ENCODE measurements around the gene RAP1B. TPM values are rescaled to one million over a fixed set of nuclear protein-coding genes. Genes with fewer than 3 reads are reported as not detected.
"Not testable (repeated sequence)": the region's sequence is repeated elsewhere in the genome, so short reads cannot be mapped to it uniquely, and the experiment has no call there.

The RAP1B gene
- total RNA-seq, 2 experiments from 2014 or later: 290 to 291 TPM

GRCh38 chr12:68624933-68625332 lies 14.2 kb downstream of the RAP1B start:
- H3K4me1 Mint-ChIP-seq: peaks cover 61% of the 10 kb centered on the region
- CTCF ChIA-PET: interaction anchor here (1.0 kb wide), 1 partner anchor 14 kb away, joined by 3 read pairs; the partner anchor contains the start of gene RAP1B
- DNase-seq: no peak
- no peak overlapping the region for H3K27ac Mint-ChIP-seq
- peaks cover 12% of the 10 kb centered on the region for H3K9me3 Mint-ChIP-seq
- no peak overlapping the region for H3K4me3 Mint-ChIP-seq
- H3K27me3 Mint-ChIP-seq: no peaks in the 10 kb centered on the region
- POLR2A ChIA-PET: interaction anchor here (1.7 to 8.8 kb wide), 2 partner anchors 13 to 144 kb away, joined by 4 to 64 read pairs; partner anchors contain the start of gene RAP1B
- H3K36me3 Mint-ChIP-seq (ENCODE audit: low read depth): peaks cover 84% of the 10 kb centered on the region

- Mint-ChIP-seq H3K27me3 (no peaks in the 10 kb centered on the region), H3K27ac (no peak overlapping the region), H3K9me3 (peaks cover 12% of the 10 kb centered on the region), H3K4me3 (no peak overlapping the region), H3K4me1 (peaks cover 59% of the 10 kb centered on the region), H3K36me3 (ENCODE audit: low read depth) (peaks cover 81% of the 10 kb centered on the region)
- ChIA-PET CTCF (interaction anchor here (1.1 to 1.2 kb wide), 2 partner anchors 8 to 202 kb away, joined by 3 to 4 read pairs; no protein-coding TSS in a partner anchor), POLR2A (interaction anchor here (1.0 to 8.8 kb wide), 3 partner anchors 9 to 147 kb away, joined by 3 to 64 read pairs (median 4); partner anchors contain the start of gene RAP1B)
- DNase-seq: no peak
Observed at GRCh38 chr12:68627673-68628319, 17.1 kb downstream of the RAP1B start.

GRCh38 chr12:68628698-68629097 lies 18.0 kb downstream of the RAP1B start:
- CTCF ChIA-PET: interaction anchor here (1.1 to 1.3 kb wide), 3 partner anchors 9 to 201 kb away, joined by 3 to 4 read pairs (median 4); no protein-coding TSS in a partner anchor
- Mint-ChIP-seq H3K4me3 (no peak overlapping the region), H3K36me3 (ENCODE audit: low read depth) (peaks cover 77% of the 10 kb centered on the region), H3K4me1 (peaks cover 59% of the 10 kb centered on the region), H3K27ac (no peak overlapping the region), H3K27me3 (no peaks in the 10 kb centered on the region), H3K9me3 (peaks cover 12% of the 10 kb centered on the region)
- no peak for DNase-seq
- POLR2A ChIA-PET: interaction anchor here (1.1 to 8.8 kb wide), 2 partner anchors 16 to 148 kb away, joined by 4 to 64 read pairs; partner anchors contain the start of gene RAP1B

GRCh38 chr12:68630050-68630449 lies 19.4 kb downstream of the RAP1B start:
- POLR2A ChIA-PET: interaction anchor here (1.5 kb wide), 1 partner anchor 13 kb away, joined by 8 read pairs; no protein-coding TSS in a partner anchor
- DNase-seq: no peak
- Mint-ChIP-seq H3K9me3 (peaks cover 9% of the 10 kb centered on the region), H3K4me3 (no peak overlapping the region), H3K27ac (no peak overlapping the region), H3K4me1 (peaks cover 64% of the 10 kb centered on the region), H3K27me3 (no peaks in the 10 kb centered on the region), H3K36me3 (ENCODE audit: low read depth) (peaks cover 65% of the 10 kb centered on the region)
- CTCF ChIA-PET: interaction anchor here (1.3 kb wide), 1 partner anchor 19 kb away, joined by 4 read pairs; no protein-coding TSS in a partner anchor

GRCh38 chr12:68630598-68630997 lies 19.9 kb downstream of the RAP1B start:
- Mint-ChIP-seq H3K4me1 (peaks cover 66% of the 10 kb centered on the region), H3K9me3 (peaks cover 8% of the 10 kb centered on the region), H3K36me3 (ENCODE audit: low read depth) (peaks cover 61% of the 10 kb centered on the region), H3K27ac (no peak overlapping the region), H3K27me3 (no peaks in the 10 kb centered on the region), H3K4me3 (no peak overlapping the region)
- POLR2A ChIA-PET: interaction anchor here (1.5 kb wide), 1 partner anchor 14 kb away, joined by 8 read pairs; no protein-coding TSS in a partner anchor
- DNase-seq: no peak
- CTCF ChIA-PET: no interaction called here

GRCh38 chr12:68631227-68631626 lies 20.5 kb downstream of the RAP1B start:
- Mint-ChIP-seq H3K27ac (peak overlapping the region; percentile 7), H3K4me3 (no peak overlapping the region), H3K27me3 (no peaks in the 10 kb centered on the region), H3K9me3 (peaks cover 8% of the 10 kb centered on the region), H3K4me1 (peaks cover 70% of the 10 kb centered on the region), H3K36me3 (ENCODE audit: low read depth) (peaks cover 61% of the 10 kb centered on the region)
- no peak for DNase-seq
- POLR2A ChIA-PET: interaction anchor here (1.0 kb wide), 2 partner anchors 19 to 21 kb away, joined by 3 read pairs; partner anchors contain the start of gene RAP1B
- CTCF ChIA-PET: no interaction called here

GRCh38 chr12:68632486-68632885 lies 21.8 kb downstream of the RAP1B start:
- peaks cover 50% of the 10 kb centered on the region for H3K36me3 Mint-ChIP-seq (ENCODE audit: low read depth)
- CTCF ChIA-PET: no interaction called here
- no peaks in the 10 kb centered on the region for H3K27me3 Mint-ChIP-seq
- POLR2A ChIA-PET: no interaction called here
- peaks cover 2% of the 10 kb centered on the region for H3K9me3 Mint-ChIP-seq
- peaks cover 65% of the 10 kb centered on the region for H3K4me1 Mint-ChIP-seq
- no peak for DNase-seq
- H3K4me3 Mint-ChIP-seq: no peak overlapping the region
- H3K27ac Mint-ChIP-seq: peak overlapping the region; percentile 59

- ChIA-PET CTCF (interaction anchor here (1.1 kb wide), 1 partner anchor 12 kb away, joined by 3 read pairs; no protein-coding TSS in a partner anchor), POLR2A (no interaction called here)
- Mint-ChIP-seq H3K27ac (no peak overlapping the region), H3K4me3 (no peak overlapping the region), H3K4me1 (peaks cover 70% of the 10 kb centered on the region), H3K36me3 (ENCODE audit: low read depth) (peaks cover 44% of the 10 kb centered on the region), H3K27me3 (no peaks in the 10 kb centered on the region), H3K9me3 (no peaks in the 10 kb centered on the region)
- DNase-seq: no peak
Observed at GRCh38 chr12:68633614-68634558, 23.2 kb downstream of the RAP1B start.

GRCh38 chr12:68636268-68636667 lies 25.6 kb downstream of the RAP1B start:
- Mint-ChIP-seq H3K4me3 (no peak overlapping the region), H3K36me3 (ENCODE audit: low read depth) (peaks cover 40% of the 10 kb centered on the region), H3K9me3 (no peaks in the 10 kb centered on the region), H3K4me1 (peaks cover 74% of the 10 kb centered on the region), H3K27ac (no peak overlapping the region), H3K27me3 (no peaks in the 10 kb centered on the region)
- ChIA-PET POLR2A (interaction anchor here (0.9 to 2.3 kb wide), 3 partner anchors 24 to 250 kb away, joined by 3 to 8 read pairs (median 4); partner anchors contain the start of gene RAP1B), CTCF (interaction anchor here (0.7 to 1.0 kb wide), 2 partner anchors 22 to 161 kb away, joined by 3 read pairs; no protein-coding TSS in a partner anchor)
- DNase-seq: no peak

GRCh38 chr12:68637439-68637838 lies 26.7 kb downstream of the RAP1B start:
- not testable (repeated sequence) for H3K27ac Mint-ChIP-seq, DNase-seq, H3K9me3 Mint-ChIP-seq, H3K4me3 Mint-ChIP-seq, H3K27me3 Mint-ChIP-seq
- H3K36me3 Mint-ChIP-seq (ENCODE audit: low read depth): peaks cover 43% of the 10 kb centered on the region
- POLR2A ChIA-PET: interaction anchor here (1.5 to 2.3 kb wide), 2 partner anchors 25 to 27 kb away, joined by 4 to 8 read pairs; partner anchors contain the start of gene RAP1B
- CTCF ChIA-PET: interaction anchor here (0.7 kb wide), 3 partner anchors 18 to 278 kb away, joined by 3 to 5 read pairs (median 3); no protein-coding TSS in a partner anchor
- H3K4me1 Mint-ChIP-seq: peaks cover 77% of the 10 kb centered on the region

GRCh38 chr12:68638171-68638570 lies 27.5 kb downstream of the RAP1B start:
- H3K27me3 Mint-ChIP-seq: no peaks in the 10 kb centered on the region
- no peak overlapping the region for H3K27ac Mint-ChIP-seq
- peaks cover 74% of the 10 kb centered on the region for H3K4me1 Mint-ChIP-seq
- CTCF ChIA-PET: interaction anchor here (0.7 kb wide), 1 partner anchor 17 kb away, joined by 3 read pairs; no protein-coding TSS in a partner anchor
- no peak overlapping the region for H3K4me3 Mint-ChIP-seq
- no peak for DNase-seq
- H3K9me3 Mint-ChIP-seq: no peaks in the 10 kb centered on the region
- POLR2A ChIA-PET: interaction anchor here (1.1 to 1.9 kb wide), 3 partner anchors 25 to 140 kb away, joined by 4 to 8 read pairs (median 5); partner anchors contain the start of gene RAP1B
- peaks cover 42% of the 10 kb centered on the region for H3K36me3 Mint-ChIP-seq (ENCODE audit: low read depth)

- CTCF ChIA-PET: interaction anchor here (0.7 to 1.0 kb wide), 2 partner anchors 274 to 280 kb away, joined by 3 read pairs; no protein-coding TSS in a partner anchor
- no peak overlapping the region for H3K4me3 Mint-ChIP-seq
- H3K4me1 Mint-ChIP-seq: peaks cover 70% of the 10 kb centered on the region
- H3K9me3 Mint-ChIP-seq: no peaks in the 10 kb centered on the region
- H3K36me3 Mint-ChIP-seq (ENCODE audit: low read depth): peaks cover 42% of the 10 kb centered on the region
- H3K27me3 Mint-ChIP-seq: no peaks in the 10 kb centered on the region
- no peak overlapping the region for H3K27ac Mint-ChIP-seq
- POLR2A ChIA-PET: interaction anchor here (0.9 to 1.9 kb wide), 6 partner anchors 16 to 141 kb away, joined by 3 to 8 read pairs (median 4); partner anchors contain the start of gene RAP1B
- DNase-seq: no peak
Observed at GRCh38 chr12:68638721-68639395, 28.2 kb downstream of the RAP1B start.

All from activated CD4-positive, alpha-beta memory T cell treated with anti-CD3 and anti-CD28 coated beads, Interleukin-2, amount 10 ng/mL, durations not matched to agents 7 days and 5 days (primary cell).